T-cell (primary cell): ENCODE data around the gene CTRB2. TPM values are rescaled to one million over a fixed set of nuclear protein-coding genes. Genes with fewer than 3 reads are reported as not detected.

ENCODE experiments used
- ATAC-seq, 4 experiments: fragments of 200-7000 bp in 3 of 4; fragments of 150-1000 bp in 1 of 4; cut with Tn5 transposase; replicated peaks in 1 of 4; 1 replicate in 3 of 4; 2 replicates in 1 of 4; pipeline ENCODE4 v1.10.0; 2021; ENCODE audit warnings: moderate library complexity in 3 of 4, mild to moderate bottlenecking in 2 of 4, moderate number of reproducible peaks in 1 of 4
- CTCF ChIA-PET, 2 donors: fragments of 300-600 bp; sonication (Branson Sonifier 250); formaldehyde crosslinking; loops; one replicate each; lab custom pipeline; 2022; ENCODE audit warnings: antibody characterized with exemption in 2 of 2; lab: Charles Lee
- POLR2A ChIA-PET, 2 donors: fragments of 300-600 bp; sonication (Branson Sonifier 250); formaldehyde crosslinking; loops; one replicate each; lab custom pipeline; 2022; ENCODE audit warnings: antibody characterized with exemption in 2 of 2; lab: Charles Lee
- DNase-seq, 35 experiments: peaks; one replicate each; pipeline versions ENCODE4 v3.0.0 to v3.0.0-alpha.2; 2013 to 2023
- H3K27ac ChIP-seq: one replicate; pipeline ENCODE4 v1.5.1; 2013; ENCODE audit warnings: low read length
- H3K27me3 ChIP-seq, 2 experiments: replicated peaks in 1 of 2; 1 replicate in 1 of 2; 2 replicates in 1 of 2; pipeline versions ENCODE4 v1.6.1 to v1.7.0; 2013; ENCODE audit warnings: low read length in 1 of 2, mixed read lengths in 1 of 2; ENCODE audit not compliant: control insufficient read depth in 2 of 2, insufficient read depth in 2 of 2; ENCODE audit errors: extremely low read depth in 1 of 2
- H3K36me3 ChIP-seq, 2 donors: 1 replicate in 1 of 2; 2 replicates in 1 of 2; pipeline versions ENCODE4 v1.6.1 to v1.7.0; 2013; ENCODE audit warnings: low read length in 1 of 2; ENCODE audit not compliant: control insufficient read depth in 2 of 2, insufficient read depth in 1 of 2; ENCODE audit errors: extremely low read depth in 1 of 2
- H3K4me1 ChIP-seq, 2 experiments: 1 replicate in 1 of 2; 2 replicates in 1 of 2; pipeline versions ENCODE4 v1.6.1 to v1.7.0; 2013; ENCODE audit warnings: low read length in 2 of 2, mixed read lengths in 1 of 2; ENCODE audit not compliant: insufficient read depth in 2 of 2, control insufficient read depth in 1 of 2; ENCODE audit errors: extremely low read depth in 1 of 2
- H3K4me3 ChIP-seq, 2 donors: 1 replicate in 1 of 2; 2 replicates in 1 of 2; pipeline versions ENCODE4 v1.5.1 to v1.7.0; 2013; ENCODE audit warnings: mild to moderate bottlenecking in 2 of 2, low read length in 1 of 2, moderate library complexity in 1 of 2; ENCODE audit not compliant: control insufficient read depth in 1 of 2; ENCODE audit errors: extremely low read depth in 1 of 2
- H3K9me3 ChIP-seq: 2 replicates; pipeline ENCODE4 v1.7.0; 2013
- H3K27ac Mint-ChIP-seq, 2 donors: one replicate each; pipeline ENCODE4 v1.8.0; 2020 to 2021; ENCODE audit warnings: mild to moderate bottlenecking in 2 of 2, mixed read lengths in 2 of 2
- H3K27me3 Mint-ChIP-seq, 2 donors: one replicate each; pipeline ENCODE4 v1.8.0; 2021 to 2022; ENCODE audit warnings: mixed read lengths in 2 of 2
- H3K36me3 Mint-ChIP-seq: one replicate; pipeline ENCODE4 v1.8.0; 2021; ENCODE audit warnings: mixed read lengths
- H3K4me1 Mint-ChIP-seq, 3 donors: one replicate each; pipeline ENCODE4 v1.8.0; 2020 to 2022; ENCODE audit warnings: mixed read lengths in 3 of 3, mild to moderate bottlenecking in 1 of 3
- H3K4me3 Mint-ChIP-seq, 3 donors: one replicate each; pipeline ENCODE4 v1.8.0; 2020 to 2022; ENCODE audit warnings: mild to moderate bottlenecking in 3 of 3, mixed read lengths in 3 of 3, moderate library complexity in 3 of 3
- H3K9me3 Mint-ChIP-seq, 3 donors: one replicate each; pipeline ENCODE4 v1.8.0; 2020 to 2022; ENCODE audit warnings: mixed read lengths in 3 of 3
- WGBS: methylation state at CpG from one replicate; pipeline ENCODE4 v1.1.5; 2013; ENCODE audit warnings: missing lambda C conversion rate; ENCODE audit not compliant: insufficient coverage; 5-methylcytosine and 5-hydroxymethylcytosine counted together
- total RNA-seq, 35 experiments: library from RNA in 6 of 35; stranded (reverse) in 6 of 35; fragments of 120-200 nt in 1 of 35; gene quantifications; one replicate each; pipeline versions ENCODE4 v1.2.1 to v1.2.4 and lab custom pipeline; 2013 to 2026

CTRB2 gene
- total RNA-seq, 5 donors from 2014 or later (not counting 1 experiment from before 2014, with no cell fraction given), result 14.4 to 18.7 (median 15.1) TPM; not detected in 2

GRCh38 chr16:75228143-75228976, 21.4 kb upstream of the CTRB2 start:
- H3K27ac Mint-ChIP-seq, result no peak overlapping the region
- 90% methylated on average over 11 of the region's 17 CpGs for WGBS
- no peaks in the 10 kb centered on the region for H3K36me3 Mint-ChIP-seq
- Histone ChIP-seq H3K36me3 (no peaks in the 10 kb centered on the region), H3K27ac (no peak overlapping the region), H3K4me1 (no peaks in the 10 kb centered on the region), H3K9me3 (no peaks in the 10 kb centered on the region), H3K4me3 (no peak overlapping the region), H3K27me3 (peaks cover 0 to 35% of the 10 kb centered on the region in 2 experiments)
- H3K4me3 Mint-ChIP-seq, result no peak overlapping the region
- peaks cover 0 to 7% of the 10 kb centered on the region in 2 donors for H3K27me3 Mint-ChIP-seq
- ChIA-PET POLR2A (no interaction called here), CTCF (no interaction called here)
- DNase-seq, result no peak
- H3K9me3 Mint-ChIP-seq, result no peaks in the 10 kb centered on the region
- ATAC-seq, result no peak
- no peaks in the 10 kb centered on the region for H3K4me1 Mint-ChIP-seq

DNA sequence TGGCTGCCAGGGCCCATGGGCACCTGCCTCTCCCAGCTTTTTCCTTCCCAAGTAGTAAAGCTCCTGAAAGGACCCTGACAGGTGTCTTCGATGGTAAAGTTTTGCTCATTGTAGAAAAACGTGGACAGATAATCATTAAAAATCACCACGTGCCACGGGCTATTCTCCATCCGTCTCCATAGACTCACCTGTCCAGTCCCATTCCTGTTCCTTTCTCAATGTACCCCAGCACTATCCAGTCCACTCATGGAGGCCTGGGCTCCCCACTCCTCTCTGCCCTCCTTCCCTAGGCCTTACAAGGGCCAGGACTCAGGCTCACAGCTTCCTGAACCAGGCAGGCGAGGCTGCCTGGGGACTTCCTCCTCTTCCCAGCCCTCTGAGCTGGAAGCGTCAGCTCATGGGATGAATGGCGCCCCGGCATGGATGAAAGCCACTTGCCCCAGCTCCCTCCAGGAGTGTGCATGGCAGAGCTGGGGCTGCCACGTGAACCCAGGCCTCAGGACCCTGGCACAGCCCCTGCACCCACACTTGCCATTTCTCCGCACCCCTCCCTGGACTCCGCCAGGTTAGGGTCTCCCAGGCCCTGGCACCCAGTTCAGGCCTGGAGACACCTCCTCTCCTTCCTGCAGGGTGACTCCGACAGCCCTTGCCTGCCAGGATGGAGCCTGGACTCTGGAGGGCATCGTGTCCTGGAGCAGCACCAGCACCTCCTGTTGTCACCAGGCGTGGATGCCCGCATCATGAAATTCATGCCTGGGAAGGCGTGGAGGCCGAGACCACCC, 20.6 kb upstream of the CTRB2 start:
- H3K27ac Mint-ChIP-seq, result no peak overlapping the region
- H3K27ac ChIP-seq, result no peak overlapping the region
- no peaks in the 10 kb centered on the region for H3K9me3 Mint-ChIP-seq
- no peaks in the 10 kb centered on the region for H3K36me3 Mint-ChIP-seq
- H3K4me3 Mint-ChIP-seq, result no peak overlapping the region
- no peaks in the 10 kb centered on the region for H3K9me3 ChIP-seq
- no peaks in the 10 kb centered on the region for H3K4me1 Mint-ChIP-seq
- ChIA-PET CTCF (no interaction called here), POLR2A (no interaction called here)
- peaks cover 0 to 7% of the 10 kb centered on the region in 2 donors for H3K27me3 Mint-ChIP-seq
- no peaks in the 10 kb centered on the region for H3K4me1 ChIP-seq
- H3K36me3 ChIP-seq, result no peaks in the 10 kb centered on the region
- peaks cover 0 to 35% of the 10 kb centered on the region in 2 experiments for H3K27me3 ChIP-seq
- ATAC-seq, result no peak
- WGBS, result 81% methylated on average over 10 of the region's 18 CpGs
- H3K4me3 ChIP-seq, result no peak overlapping the region
- DNase-seq, result no peak

- Histone ChIP-seq H3K27ac (no peak overlapping the region), H3K36me3 (no peaks in the 10 kb centered on the region), H3K4me3 (no peak overlapping the region), H3K27me3 (peaks cover 0 to 35% of the 10 kb centered on the region in 2 experiments), H3K4me1 (no peaks in the 10 kb centered on the region), H3K9me3 (no peaks in the 10 kb centered on the region)
- no peaks in the 10 kb centered on the region for H3K9me3 Mint-ChIP-seq
- POLR2A ChIA-PET, result no interaction called here
- no peaks in the 10 kb centered on the region for H3K36me3 Mint-ChIP-seq
- ATAC-seq (no peak), DNase-seq (no peak)
- 85% methylated on average over 7 of the region's 22 CpGs for WGBS
- H3K27me3 Mint-ChIP-seq, result peaks cover 0 to 7% of the 10 kb centered on the region in 2 donors
- H3K4me1 Mint-ChIP-seq, result no peaks in the 10 kb centered on the region
- H3K27ac Mint-ChIP-seq, result no peak overlapping the region
- CTCF ChIA-PET, result no interaction called here
- no peak overlapping the region for H3K4me3 Mint-ChIP-seq
Observed at GRCh38 chr16:75226550-75227360, 19.8 kb upstream of the CTRB2 start.

DNA sequence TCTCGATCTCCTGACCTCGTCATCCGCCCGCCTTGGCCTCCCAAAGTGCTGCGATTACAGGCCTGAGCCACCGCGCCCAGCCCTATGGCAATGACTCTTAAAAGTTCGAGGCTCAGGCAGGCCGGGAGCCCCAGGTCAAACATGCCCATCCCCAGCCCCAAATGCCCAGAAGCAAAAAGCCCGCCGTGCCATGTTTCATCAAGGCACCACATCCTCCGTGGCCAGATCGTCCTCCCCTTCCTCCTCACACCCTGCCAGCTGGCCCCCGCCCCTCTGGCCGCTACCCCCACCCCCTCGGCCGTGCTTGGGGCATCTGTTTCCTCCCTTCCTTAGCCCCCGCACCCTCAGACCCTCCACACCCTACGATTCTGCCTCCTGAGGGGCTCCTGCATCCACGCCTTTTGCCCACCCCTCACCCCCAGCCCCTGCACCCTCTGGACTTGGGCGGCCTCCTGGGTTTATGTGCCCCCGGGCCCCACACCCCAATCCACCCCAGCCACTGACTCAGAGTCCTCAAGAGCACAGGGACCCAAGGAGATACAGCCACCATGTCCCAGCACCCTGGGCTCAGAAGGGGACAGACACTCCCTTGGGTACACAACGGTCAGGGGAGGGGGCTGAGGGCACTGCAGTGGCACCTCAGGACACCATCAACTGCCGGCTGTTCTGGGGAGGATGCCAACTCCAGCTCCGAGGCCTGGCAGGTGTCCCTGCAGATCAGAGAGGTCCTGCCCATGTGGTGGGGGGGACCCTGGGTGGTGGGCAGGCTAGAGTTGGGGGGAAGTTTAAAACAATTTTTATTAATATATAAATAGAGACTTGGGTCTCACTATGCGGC, 18.9 kb upstream of the CTRB2 start:
- no peak overlapping the region for H3K4me3 Mint-ChIP-seq
- 78% methylated on average over 17 of the region's 26 CpGs for WGBS
- no peak overlapping the region for H3K4me3 ChIP-seq
- no peaks in the 10 kb centered on the region for H3K9me3 Mint-ChIP-seq
- ATAC-seq (no peak), DNase-seq (no peak)
- POLR2A ChIA-PET, result no interaction called here
- no peak overlapping the region for H3K27ac ChIP-seq
- H3K9me3 ChIP-seq, result no peaks in the 10 kb centered on the region
- no peaks in the 10 kb centered on the region for H3K36me3 Mint-ChIP-seq
- CTCF ChIA-PET, result interaction anchor here in 1 of 2 donors (0.6 kb wide), 2 partner anchors 8 to 83 kb away, joined by 4 to 5 read pairs; no protein-coding TSS in a partner anchor
- no peak overlapping the region for H3K27ac Mint-ChIP-seq
- no peaks in the 10 kb centered on the region for H3K36me3 ChIP-seq
- H3K4me1 Mint-ChIP-seq, result peaks cover 0 to under 1% (median 0%) of the 10 kb centered on the region in 3 donors
- no peaks in the 10 kb centered on the region for H3K4me1 ChIP-seq
- H3K27me3 Mint-ChIP-seq, result peaks cover 0 to 7% of the 10 kb centered on the region in 2 donors
- peaks cover 0 to 35% of the 10 kb centered on the region in 2 experiments for H3K27me3 ChIP-seq

DNA sequence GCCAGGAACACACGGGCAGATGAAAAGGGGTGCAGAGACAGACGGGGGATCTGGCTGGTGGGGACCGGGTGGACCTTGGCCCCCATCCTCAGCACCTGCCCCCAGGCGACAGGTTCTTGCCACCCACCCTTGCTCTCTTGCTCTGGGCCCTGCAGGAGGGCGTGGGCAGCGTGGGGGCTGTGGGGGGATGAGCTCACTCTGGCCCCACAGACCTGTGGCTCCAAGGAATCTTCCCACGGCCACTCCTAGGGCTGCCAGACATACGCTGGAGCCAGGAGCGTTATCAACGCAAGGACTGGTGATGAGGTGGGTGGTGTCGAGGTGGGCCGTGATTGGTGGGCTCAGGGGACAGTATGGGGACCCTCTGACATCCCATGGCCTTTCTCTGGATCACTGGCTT, 18.1 kb upstream of the CTRB2 start:
- no peak for DNase-seq
- Mint-ChIP-seq H3K27ac (no peak overlapping the region), H3K36me3 (no peaks in the 10 kb centered on the region), H3K4me3 (no peak overlapping the region), H3K9me3 (no peaks in the 10 kb centered on the region), H3K27me3 (peaks cover 0 to 7% of the 10 kb centered on the region in 2 donors), H3K4me1 (peaks cover under 1 to 8% (median 2%) of the 10 kb centered on the region in 3 donors)
- Histone ChIP-seq H3K4me3 (no peak overlapping the region), H3K4me1 (no peaks in the 10 kb centered on the region), H3K9me3 (no peaks in the 10 kb centered on the region), H3K27ac (no peak overlapping the region), H3K27me3 (peaks cover 0 to 33% of the 10 kb centered on the region in 2 experiments), H3K36me3 (no peaks in the 10 kb centered on the region)
- CTCF ChIA-PET, result interaction anchor here in 1 of 2 donors (0.6 kb wide), 2 partner anchors 9 to 82 kb away, joined by 4 to 5 read pairs; no protein-coding TSS in a partner anchor
- WGBS, result 77% methylated on average over 11 of the region's 12 CpGs
- POLR2A ChIA-PET, result no interaction called here
- ATAC-seq, result no peak
